Activated CD4-positive, alpha-beta memory T cell treated with anti-CD3 and anti-CD28 coated beads, Interleukin-2, amount 10 ng/mL, durations not matched to agents 7 days and 5 days (primary cell): ENCODE data around the gene IZUMO3. TPM values are rescaled to one million over a fixed set of nuclear protein-coding genes. Genes with fewer than 3 reads are reported as not detected.
"Not testable (repeated sequence)": the region's sequence is repeated elsewhere in the genome, so short reads cannot be mapped to it uniquely, and the experiment has no call there.

Experiments
- CTCF ChIA-PET: fragments of 350-600 bp; sonication (Branson Sonifier 250); formaldehyde crosslinking; loops from one replicate; lab custom pipeline; 2021; ENCODE audit warnings: antibody characterized with exemption, inconsistent platforms; lab: Charles Lee
- POLR2A ChIA-PET: fragments of 350-600 bp; sonication (Branson Sonifier 250); formaldehyde crosslinking; loops from one replicate; lab custom pipeline; 2021; ENCODE audit warnings: antibody characterized with exemption; lab: Charles Lee
- DNase-seq: peaks from one replicate; pipeline ENCODE4 v3.0.0-alpha.2; 2020
- H3K27ac Mint-ChIP-seq: one replicate; pipeline ENCODE4 v1.8.0; 2021; ENCODE audit warnings: mild to moderate bottlenecking, mixed read lengths
- H3K27me3 Mint-ChIP-seq: one replicate; pipeline ENCODE4 v1.8.0; 2021; ENCODE audit warnings: mixed read lengths
- H3K36me3 Mint-ChIP-seq: one replicate; pipeline ENCODE4 v1.8.0; 2021; ENCODE audit warnings: low read depth, mixed read lengths
- H3K4me1 Mint-ChIP-seq: one replicate; pipeline ENCODE4 v1.8.0; 2021; ENCODE audit warnings: mixed read lengths
- H3K4me3 Mint-ChIP-seq: one replicate; pipeline ENCODE4 v1.8.0; 2021; ENCODE audit warnings: mild to moderate bottlenecking, mixed read lengths
- H3K9me3 Mint-ChIP-seq: one replicate; pipeline ENCODE4 v1.8.0; 2021; ENCODE audit warnings: mixed read lengths
- total RNA-seq, 2 experiments: library from RNA; stranded (reverse); gene quantifications; one replicate each; pipeline ENCODE4 v1.2.3, GENCODE V29; 2021

The IZUMO3 gene, protein sequence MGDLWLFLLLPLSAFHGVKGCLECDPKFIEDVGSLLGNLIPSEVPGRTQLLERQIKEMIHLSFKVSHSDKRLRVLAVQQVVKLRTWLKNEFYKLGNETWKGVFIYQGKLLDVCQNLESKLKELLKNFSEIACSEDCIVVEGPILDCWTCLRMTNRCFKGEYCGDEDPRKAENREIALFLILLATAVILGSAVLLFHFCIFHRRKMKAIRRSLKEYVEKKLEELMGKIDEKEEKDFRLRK
- total RNA-seq, result not detected

DNA sequence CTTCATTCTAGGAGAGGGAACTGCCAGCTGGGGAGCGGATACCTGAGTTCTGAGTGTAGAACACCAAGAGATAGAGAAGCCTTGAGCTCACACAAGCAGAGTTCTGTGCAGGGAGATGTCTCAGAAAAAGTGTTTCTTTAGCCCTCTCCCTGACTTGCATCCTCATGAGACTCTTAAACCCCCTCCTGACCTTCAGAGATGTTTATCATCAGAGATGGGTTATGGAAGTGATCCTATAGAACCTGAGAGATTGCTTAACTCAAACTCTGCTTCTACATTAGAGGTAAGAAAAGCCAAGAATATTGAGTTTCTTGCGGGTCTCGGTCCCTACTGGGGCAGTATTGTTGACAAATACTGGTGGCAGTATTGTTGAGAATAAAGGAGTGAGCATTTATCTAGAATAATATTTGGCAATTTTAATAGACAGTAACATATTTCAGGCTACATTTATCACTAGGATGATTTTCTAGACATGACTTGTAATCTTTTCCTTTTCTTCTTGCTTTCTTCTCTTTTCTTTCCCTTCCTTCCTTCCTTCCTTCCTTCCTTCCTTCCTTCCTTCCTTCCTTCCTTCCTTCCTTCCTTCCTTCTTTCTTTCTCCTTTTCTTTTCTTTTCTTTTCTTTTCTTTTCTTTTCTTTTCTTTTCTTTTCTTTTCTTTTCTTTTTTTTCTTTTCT, at the start of gene IZUMO3:
IZUMO3 (minus strand) TSS at position 51 of the 676 bp plus-strand sequence. CDS start 248 bp downstream, outside the sequence.
- CTCF ChIA-PET, result no interaction called here
- DNase-seq, result no peak
- H3K27me3 Mint-ChIP-seq, result no peaks in the 10 kb centered on the region
- no peaks in the 10 kb centered on the region for H3K4me1 Mint-ChIP-seq
- no peak within 1 kb of the TSS for H3K27ac Mint-ChIP-seq
- H3K4me3 Mint-ChIP-seq, result no peak within 1 kb of the TSS
- no peaks in the 10 kb centered on the region for H3K36me3 Mint-ChIP-seq
- peaks cover 22% of the 10 kb centered on the region for H3K9me3 Mint-ChIP-seq
- POLR2A ChIA-PET, result no interaction called here

DNA sequence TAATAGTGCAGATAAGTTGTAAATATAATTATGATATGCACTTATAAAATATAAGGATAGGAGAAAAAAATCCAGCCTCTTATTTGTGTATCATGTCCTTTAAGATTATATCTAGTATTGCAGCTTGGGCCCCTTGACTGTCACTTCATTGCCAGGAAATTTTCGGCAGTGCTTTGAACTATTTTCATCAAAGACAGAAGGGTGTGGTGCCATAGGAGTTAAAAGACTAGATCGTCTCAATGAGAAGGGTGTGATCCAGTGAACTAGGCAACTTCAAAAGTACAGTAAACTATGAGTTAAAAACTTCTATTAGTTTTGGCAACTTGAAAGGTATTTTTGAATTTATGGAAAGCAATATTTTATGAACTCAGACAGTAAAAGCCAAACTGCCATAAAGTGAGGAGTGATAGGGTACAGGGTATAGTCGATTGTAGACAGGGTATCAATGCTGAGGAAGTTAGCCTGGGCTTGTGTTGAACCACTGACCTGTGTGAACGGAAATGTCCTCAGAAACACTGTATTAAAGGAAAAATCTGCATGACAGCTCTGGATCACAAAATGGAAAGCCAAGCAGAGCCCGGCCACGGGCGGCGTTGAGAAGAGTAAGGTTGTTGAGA, 48.6 kb upstream of the IZUMO3 start:
- ChIA-PET CTCF (no interaction called here), POLR2A (no interaction called here)
- DNase-seq, result no peak
- Mint-ChIP-seq H3K9me3 (peaks cover 16% of the 10 kb centered on the region), H3K27ac (no peak overlapping the region), H3K4me1 (no peaks in the 10 kb centered on the region), H3K36me3 (no peaks in the 10 kb centered on the region), H3K4me3 (no peak overlapping the region), H3K27me3 (no peaks in the 10 kb centered on the region)

DNA sequence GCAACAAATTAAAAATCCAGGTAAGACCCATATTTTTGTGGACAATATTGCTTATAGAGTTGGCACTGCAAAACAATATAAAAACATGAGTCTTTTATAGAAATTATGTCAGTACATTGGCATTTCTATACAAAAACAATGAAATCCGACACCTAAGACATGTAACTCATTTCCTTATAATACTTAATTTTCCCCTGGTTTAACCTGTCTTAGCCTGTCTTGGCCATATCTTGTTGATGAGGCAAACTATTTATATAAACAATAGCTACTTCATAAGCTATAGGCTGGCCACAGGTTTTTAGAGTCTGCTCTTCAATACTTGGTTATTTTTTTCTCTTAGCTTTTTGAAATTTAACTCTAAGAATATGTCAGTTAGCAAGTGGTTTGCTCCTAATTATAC, 44.7 kb upstream of the IZUMO3 start:
- CTCF ChIA-PET, result no interaction called here
- H3K27me3 Mint-ChIP-seq, result no peaks in the 10 kb centered on the region
- H3K4me1 Mint-ChIP-seq, result no peaks in the 10 kb centered on the region
- peaks cover 3% of the 10 kb centered on the region for H3K9me3 Mint-ChIP-seq
- POLR2A ChIA-PET, result no interaction called here
- no peak for DNase-seq
- H3K36me3 Mint-ChIP-seq, result no peaks in the 10 kb centered on the region
- H3K4me3 Mint-ChIP-seq, result no peak overlapping the region
- no peak overlapping the region for H3K27ac Mint-ChIP-seq

DNA sequence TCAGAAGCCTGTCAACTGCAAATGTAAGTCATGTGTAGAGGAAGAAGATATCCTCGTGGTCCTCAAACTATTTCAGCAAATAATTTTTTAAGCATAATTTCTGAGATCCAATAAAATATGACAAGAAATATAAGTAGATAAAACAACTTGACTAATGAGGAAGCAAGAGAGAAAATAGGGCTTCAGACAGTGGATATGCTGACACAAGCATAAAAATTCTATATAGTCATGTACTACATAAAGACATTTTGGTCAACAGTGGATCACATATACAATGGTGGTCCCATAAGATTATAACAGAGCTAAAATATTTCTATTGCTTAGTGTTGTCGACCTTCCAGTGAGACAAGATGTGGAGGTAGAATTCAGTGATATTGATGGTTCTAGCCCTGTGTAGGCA, 42.2 kb upstream of the IZUMO3 start:
- no peaks in the 10 kb centered on the region for H3K36me3 Mint-ChIP-seq
- DNase-seq, result no peak
- no peaks in the 10 kb centered on the region for H3K27me3 Mint-ChIP-seq
- no peak overlapping the region for H3K4me3 Mint-ChIP-seq
- CTCF ChIA-PET, result no interaction called here
- H3K9me3 Mint-ChIP-seq, result peaks cover 3% of the 10 kb centered on the region
- POLR2A ChIA-PET, result no interaction called here
- no peak overlapping the region for H3K27ac Mint-ChIP-seq
- no peaks in the 10 kb centered on the region for H3K4me1 Mint-ChIP-seq

DNA sequence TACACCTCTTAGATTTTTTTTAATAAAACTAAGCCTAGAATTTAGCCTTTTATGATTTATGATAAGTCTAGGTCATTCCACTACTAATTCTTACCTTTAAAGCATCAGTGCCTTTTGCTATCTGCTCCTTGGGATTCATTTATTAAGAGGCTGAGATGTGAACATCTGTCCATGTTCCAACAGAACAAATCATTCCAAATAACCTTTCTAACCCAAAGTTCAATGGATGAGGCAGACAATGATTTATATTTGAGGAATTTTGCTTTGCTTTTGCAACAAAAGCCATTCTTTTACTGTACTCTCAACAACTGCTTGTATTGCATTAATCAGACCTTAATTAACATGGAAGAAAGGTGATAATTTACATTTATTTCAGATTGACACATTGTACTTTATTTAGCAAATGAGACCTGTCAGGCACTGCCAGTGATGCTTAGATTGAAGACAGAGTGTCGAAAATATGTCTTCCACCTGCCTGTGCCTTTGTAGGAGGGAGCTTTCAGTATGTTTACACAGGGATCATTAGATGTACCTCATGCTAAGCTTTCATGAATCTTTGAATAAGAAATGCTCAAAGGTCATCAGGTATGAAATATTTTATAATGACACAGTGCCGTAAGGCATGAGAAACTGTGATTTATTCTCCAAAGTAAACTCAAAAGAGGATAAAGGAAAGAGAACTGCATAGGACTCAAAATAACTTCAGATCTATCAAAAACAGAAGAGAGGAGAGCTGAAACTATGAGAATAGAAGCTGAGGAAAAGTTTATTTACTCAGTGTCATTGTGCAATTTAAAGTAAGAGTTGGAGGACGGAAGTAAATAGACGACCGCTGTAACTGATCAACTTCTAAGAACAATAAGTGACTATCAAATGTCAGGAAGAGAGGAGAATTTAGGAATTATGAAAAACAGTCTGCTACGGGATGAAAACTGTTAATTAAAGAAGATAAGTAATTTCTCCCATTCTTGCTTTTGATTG, 36.7 kb upstream of the IZUMO3 start:
- no peak overlapping the region for H3K27ac Mint-ChIP-seq
- no peak overlapping the region for H3K4me3 Mint-ChIP-seq
- no peaks in the 10 kb centered on the region for H3K36me3 Mint-ChIP-seq
- no peaks in the 10 kb centered on the region for H3K27me3 Mint-ChIP-seq
- no peaks in the 10 kb centered on the region for H3K4me1 Mint-ChIP-seq
- ChIA-PET POLR2A (no interaction called here), CTCF (no interaction called here)
- DNase-seq, result no peak
- H3K9me3 Mint-ChIP-seq, result peaks cover 14% of the 10 kb centered on the region

DNA sequence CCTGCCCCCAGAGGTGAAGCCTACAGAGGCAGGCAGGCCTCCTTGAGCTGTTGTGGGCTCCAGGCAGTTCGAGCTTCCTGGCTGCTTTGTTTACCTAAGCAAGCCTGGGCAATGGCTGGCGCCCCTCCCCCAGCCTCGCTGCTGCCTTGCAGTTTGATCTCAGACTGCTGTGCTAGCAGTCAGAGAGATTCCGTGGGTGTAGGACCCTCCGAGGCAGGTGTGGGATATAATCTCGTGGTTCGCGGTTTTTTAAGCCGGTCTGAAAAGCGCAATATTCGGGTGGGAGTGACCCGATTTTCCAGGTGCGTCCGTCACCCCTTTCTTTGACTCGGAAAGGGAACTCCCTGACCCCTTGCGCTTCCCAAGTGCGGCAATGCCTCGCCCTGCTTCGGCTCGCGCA, 34.3 kb upstream of the IZUMO3 start:
- CTCF ChIA-PET, H3K27me3 Mint-ChIP-seq, H3K27ac Mint-ChIP-seq, POLR2A ChIA-PET, H3K4me3 Mint-ChIP-seq, DNase-seq, H3K4me1 Mint-ChIP-seq, H3K36me3 Mint-ChIP-seq: not testable (repeated sequence)
- H3K9me3 Mint-ChIP-seq, result peaks cover 14% of the 10 kb centered on the region

DNA sequence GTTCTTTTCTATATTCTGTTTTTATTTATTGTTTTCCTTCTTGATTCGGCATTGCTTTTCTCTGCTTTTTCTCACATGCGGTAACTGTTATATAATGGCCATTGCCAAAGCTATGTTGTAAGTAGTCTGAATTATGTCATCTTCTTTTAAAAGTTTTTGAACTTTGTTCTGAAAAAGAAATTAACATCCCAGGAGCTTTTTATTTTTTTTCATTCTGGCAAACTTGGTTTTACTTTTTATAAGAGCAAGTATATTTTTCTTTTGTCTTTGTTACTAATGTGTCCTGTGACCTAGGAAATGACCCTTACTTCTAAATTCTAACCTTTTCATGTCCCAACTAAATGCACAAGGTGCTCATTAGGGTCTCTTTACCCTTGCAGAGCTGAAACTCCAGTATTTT, 26.7 kb upstream of the IZUMO3 start:
- Mint-ChIP-seq H3K4me1 (no peaks in the 10 kb centered on the region), H3K9me3 (peaks cover 11% of the 10 kb centered on the region), H3K4me3 (no peak overlapping the region), H3K36me3 (no peaks in the 10 kb centered on the region), H3K27me3 (no peaks in the 10 kb centered on the region), H3K27ac (no peak overlapping the region)
- ChIA-PET CTCF (no interaction called here), POLR2A (no interaction called here)
- no peak for DNase-seq

DNA sequence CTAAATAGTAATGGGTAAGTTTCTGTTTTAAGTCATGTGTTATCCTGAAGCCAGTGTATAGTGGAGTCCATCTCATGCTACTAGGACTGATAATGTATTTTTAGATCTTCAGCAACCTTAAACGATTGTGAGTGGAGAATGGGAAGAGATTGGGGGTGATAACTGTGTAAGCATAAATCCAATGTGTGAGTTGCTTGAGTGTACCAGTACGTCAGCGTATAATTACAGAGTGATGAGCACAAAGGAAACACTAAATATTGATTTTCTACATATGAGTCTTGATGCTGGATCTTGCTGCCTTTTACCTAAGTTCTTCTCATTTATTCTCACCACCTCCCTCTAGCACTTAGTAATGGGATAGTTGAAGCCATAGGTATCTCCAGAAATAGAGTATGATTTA, 16.3 kb upstream of the IZUMO3 start:
- H3K36me3 Mint-ChIP-seq, result no peaks in the 10 kb centered on the region
- CTCF ChIA-PET, result no interaction called here

DNA sequence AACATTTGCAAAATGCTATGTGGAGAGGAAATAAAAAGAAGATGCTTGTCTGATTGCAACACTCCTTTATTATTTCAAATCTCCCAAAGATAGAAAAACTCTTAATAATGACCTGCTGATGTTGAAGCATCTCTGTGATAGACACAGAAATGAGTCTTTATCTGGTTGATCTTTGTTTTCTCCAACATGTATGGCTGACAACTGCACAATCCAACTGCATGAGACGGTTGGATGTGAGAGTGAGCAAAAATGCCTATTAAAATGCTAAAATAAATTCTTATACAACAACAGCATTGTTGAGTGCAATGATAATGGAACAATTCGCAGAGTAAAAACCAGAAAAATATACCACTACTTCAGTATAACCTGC, 7.5 kb upstream of the IZUMO3 start:
- Mint-ChIP-seq H3K4me1 (no peaks in the 10 kb centered on the region), H3K27ac (no peak overlapping the region), H3K27me3 (no peaks in the 10 kb centered on the region), H3K9me3 (peaks cover 2% of the 10 kb centered on the region), H3K36me3 (no peaks in the 10 kb centered on the region), H3K4me3 (no peak overlapping the region)
- POLR2A ChIA-PET, result no interaction called here
- CTCF ChIA-PET, result no interaction called here
- DNase-seq, result no peak

More for the DNA sequence above, 16.3 kb upstream of the IZUMO3 start:
- no peak overlapping the region for H3K4me3 Mint-ChIP-seq
- peaks cover 15% of the 10 kb centered on the region for H3K9me3 Mint-ChIP-seq
- DNase-seq, result no peak
- POLR2A ChIA-PET, result no interaction called here
- H3K27me3 Mint-ChIP-seq, result no peaks in the 10 kb centered on the region
- no peaks in the 10 kb centered on the region for H3K4me1 Mint-ChIP-seq
- no peak overlapping the region for H3K27ac Mint-ChIP-seq

DNA sequence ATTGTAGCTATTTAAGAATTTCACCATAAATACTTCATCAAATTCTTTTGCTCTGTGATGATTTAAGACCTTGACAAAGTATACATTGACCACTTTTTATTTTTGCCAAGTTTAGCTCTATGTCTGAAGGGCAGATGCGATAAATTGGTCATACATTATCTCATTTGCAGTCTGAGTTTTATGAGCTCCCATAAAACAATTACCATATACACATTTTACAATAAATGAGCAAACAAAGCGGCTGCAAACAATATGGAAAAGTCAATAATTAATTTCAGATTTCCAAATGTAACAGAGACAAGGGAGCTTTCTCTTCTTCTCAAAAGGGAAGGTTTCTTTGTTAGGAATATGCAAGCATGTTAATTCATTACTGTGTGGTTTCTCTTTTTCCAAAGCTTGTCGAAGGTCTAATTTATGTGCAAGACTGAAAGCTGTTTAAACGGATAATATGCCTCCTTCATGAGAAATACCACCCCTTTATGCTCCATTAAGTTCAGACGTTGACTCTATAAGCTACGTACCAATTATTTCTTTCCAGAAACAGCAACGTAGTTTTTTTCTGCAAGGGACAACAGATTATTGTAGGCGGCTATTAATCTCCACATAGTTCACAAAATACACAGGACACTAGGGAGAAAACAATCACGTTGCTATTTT, 7.0 kb upstream of the IZUMO3 start:
- Mint-ChIP-seq H3K9me3 (peaks cover 2% of the 10 kb centered on the region), H3K27me3 (no peaks in the 10 kb centered on the region), H3K4me1 (no peaks in the 10 kb centered on the region), H3K27ac (no peak overlapping the region), H3K36me3 (no peaks in the 10 kb centered on the region), H3K4me3 (no peak overlapping the region)
- ChIA-PET CTCF (no interaction called here), POLR2A (no interaction called here)
- DNase-seq, result no peak

DNA sequence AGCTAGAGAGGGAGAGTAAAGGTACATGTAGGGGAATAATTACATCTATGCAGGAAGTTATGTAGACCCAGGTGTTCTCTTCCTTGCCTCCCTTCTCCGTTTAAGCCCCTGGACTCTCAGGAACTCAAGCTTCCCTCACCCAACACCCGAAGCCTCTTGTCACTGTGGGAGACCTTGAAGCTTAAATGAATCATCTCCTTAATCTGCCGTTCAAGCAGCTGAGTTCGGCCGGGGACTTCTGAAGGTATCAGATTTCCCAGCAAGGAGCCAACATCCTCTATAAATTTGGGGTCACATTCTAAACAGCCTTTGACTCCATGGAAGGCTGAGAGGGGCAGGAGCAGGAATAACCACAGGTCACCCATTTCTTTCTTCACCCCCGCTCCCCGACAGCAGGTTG, 412 bp downstream of the IZUMO3 start:
- DNase-seq, result no peak
- CTCF ChIA-PET, result no interaction called here
- no peak overlapping the region for H3K27ac Mint-ChIP-seq
- H3K4me3 Mint-ChIP-seq, result no peak overlapping the region
- H3K36me3 Mint-ChIP-seq, result no peaks in the 10 kb centered on the region
- H3K27me3 Mint-ChIP-seq, result no peaks in the 10 kb centered on the region
- POLR2A ChIA-PET, result no interaction called here
- H3K4me1 Mint-ChIP-seq, result no peaks in the 10 kb centered on the region
- peaks cover 22% of the 10 kb centered on the region for H3K9me3 Mint-ChIP-seq

DNA sequence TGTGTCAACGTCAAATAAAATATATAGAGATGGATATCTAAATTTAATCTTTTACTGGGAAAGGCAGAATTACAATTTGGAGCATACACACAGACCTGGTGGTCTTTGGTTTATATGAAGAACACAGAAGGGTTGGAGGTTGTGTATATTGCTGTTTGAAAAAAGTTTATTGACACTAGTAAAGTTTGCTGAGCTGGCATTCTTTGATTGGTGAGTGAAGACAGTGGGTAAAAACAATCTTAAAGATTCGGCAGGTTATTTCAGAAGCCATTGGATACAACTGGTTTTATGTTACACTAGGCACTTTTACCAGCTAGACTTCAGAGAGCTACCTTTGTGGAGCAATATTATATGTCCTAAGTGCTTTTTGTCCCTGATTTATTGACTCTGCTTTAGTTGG, 27.2 kb downstream of the IZUMO3 start:
- H3K27ac Mint-ChIP-seq, result no peak overlapping the region
- POLR2A ChIA-PET, result no interaction called here
- H3K27me3 Mint-ChIP-seq, result no peaks in the 10 kb centered on the region
- no peaks in the 10 kb centered on the region for H3K4me1 Mint-ChIP-seq
- no peaks in the 10 kb centered on the region for H3K36me3 Mint-ChIP-seq
- no peak overlapping the region for H3K4me3 Mint-ChIP-seq
- peaks cover 13% of the 10 kb centered on the region for H3K9me3 Mint-ChIP-seq
- no peak for DNase-seq
- CTCF ChIA-PET, result no interaction called here

DNA sequence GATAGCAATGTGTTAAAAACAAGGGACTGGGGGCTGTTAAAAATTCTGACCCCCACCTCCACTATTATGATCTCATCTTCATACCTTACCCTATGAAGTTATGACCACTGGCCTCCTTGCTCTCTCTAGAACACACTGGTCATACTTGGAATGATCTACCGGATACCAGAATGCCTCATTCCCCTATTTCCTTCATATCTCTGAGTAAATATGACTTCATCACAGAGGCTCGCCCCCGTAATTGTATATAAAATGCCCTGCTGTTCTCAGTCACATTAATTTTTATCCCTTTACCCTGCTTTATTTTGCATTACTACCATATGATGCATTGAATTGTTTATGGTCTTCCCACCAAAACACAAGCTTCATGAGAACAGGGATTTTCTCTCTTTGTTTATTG, 29.2 kb downstream of the IZUMO3 start:
- DNase-seq, result no peak
- CTCF ChIA-PET, result no interaction called here
- H3K4me3 Mint-ChIP-seq, result no peak overlapping the region
- no peaks in the 10 kb centered on the region for H3K36me3 Mint-ChIP-seq
- no peaks in the 10 kb centered on the region for H3K4me1 Mint-ChIP-seq
- H3K27ac Mint-ChIP-seq, result no peak overlapping the region
- peaks cover 13% of the 10 kb centered on the region for H3K9me3 Mint-ChIP-seq
- POLR2A ChIA-PET, result no interaction called here
- no peaks in the 10 kb centered on the region for H3K27me3 Mint-ChIP-seq
